Stimulated activated CD8-positive, alpha-beta memory T cell treated with anti-CD3 and anti-CD28 coated beads, Interleukin-2, amount 100 ng/mL, for 48 hours (primary cell): ENCODE data around the gene CYSTM1.
A peak's percentile ranks its signal among the peaks of the same experiment; 100 is the strongest.

ENCODE experiments used
- DNase-seq, 2 donors: peaks; one replicate each; pipeline ENCODE4 v3.0.0-alpha.2; 2020; ENCODE audit warnings: low read depth in 2 of 2

Gene CYSTM1

DNA sequence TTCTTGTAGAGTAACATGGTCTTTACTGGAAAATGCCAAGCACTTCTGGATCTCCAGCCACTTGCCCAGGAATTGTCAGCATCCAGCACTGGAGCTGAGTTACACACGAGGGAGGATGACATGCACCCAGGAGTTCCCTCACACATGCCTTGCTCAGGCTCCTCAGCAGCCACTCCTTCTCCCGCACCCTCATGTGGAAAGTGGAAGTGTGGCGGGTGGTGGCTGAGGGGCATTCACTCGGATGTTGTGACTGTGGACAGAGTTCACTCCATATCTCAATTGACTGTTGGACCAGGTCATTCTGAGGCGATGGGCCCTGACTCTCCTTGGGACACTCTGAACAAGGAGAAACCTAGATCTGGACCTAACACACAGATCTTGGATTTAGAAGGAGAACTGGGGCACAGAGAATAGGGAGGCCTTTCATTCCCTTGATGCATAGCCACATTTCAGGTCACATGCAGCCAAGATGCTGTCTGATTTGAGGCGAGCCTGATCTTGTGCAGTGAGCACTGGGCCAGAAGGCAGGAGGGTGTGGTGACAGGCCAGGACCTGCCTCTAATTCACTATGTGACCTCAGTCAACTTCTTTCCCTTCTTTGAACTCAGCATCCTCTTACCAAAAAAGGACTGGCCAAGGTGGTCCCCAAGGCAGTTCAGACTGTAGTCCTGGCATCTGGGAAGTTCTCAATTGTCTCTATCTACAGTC is 62.1 kb downstream of the CYSTM1 start:
- DNase-seq = no peak

DNA sequence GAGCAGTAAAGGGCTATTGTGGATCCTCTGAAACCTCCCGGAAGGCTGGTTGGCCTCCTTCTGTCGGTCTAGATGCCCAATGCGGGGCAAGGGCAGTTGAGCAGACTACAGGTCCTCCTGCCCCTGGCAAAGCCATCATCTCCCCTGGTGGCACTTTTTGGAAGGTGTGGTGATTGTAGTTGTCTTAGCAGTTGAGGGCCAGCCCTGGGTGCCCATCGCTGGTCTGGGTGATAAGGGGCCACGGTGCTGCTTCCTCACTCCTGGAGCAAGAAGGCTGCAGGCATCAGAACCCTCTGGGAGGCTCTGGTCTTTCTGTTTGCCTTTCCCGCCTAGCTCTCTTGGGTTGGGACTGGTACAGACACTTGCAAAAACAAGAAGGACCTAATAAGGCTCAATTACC is 63.8 kb downstream of the CYSTM1 start:
- no peak for DNase-seq

DNA sequence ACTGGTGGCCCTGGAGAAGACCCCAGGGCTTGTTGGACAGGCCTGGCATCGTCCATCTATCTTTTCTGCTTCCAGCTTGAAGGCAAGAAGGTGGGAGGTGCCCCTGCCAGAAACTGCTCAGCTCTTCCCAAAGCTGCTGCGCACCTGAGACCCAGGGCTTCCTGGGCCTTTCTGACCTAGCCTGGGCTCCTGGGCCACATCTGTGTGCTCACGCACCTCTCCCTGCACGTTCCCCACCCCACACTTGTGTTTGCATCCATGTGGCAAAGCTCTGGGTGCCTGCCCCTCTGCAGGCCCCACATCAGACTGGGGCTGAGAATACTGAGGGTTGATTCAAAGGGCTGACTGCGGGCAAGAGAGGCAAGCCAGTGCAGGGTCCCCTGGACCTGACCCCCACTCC is 64.5 kb downstream of the CYSTM1 start:
- DNase-seq = no peak

DNA sequence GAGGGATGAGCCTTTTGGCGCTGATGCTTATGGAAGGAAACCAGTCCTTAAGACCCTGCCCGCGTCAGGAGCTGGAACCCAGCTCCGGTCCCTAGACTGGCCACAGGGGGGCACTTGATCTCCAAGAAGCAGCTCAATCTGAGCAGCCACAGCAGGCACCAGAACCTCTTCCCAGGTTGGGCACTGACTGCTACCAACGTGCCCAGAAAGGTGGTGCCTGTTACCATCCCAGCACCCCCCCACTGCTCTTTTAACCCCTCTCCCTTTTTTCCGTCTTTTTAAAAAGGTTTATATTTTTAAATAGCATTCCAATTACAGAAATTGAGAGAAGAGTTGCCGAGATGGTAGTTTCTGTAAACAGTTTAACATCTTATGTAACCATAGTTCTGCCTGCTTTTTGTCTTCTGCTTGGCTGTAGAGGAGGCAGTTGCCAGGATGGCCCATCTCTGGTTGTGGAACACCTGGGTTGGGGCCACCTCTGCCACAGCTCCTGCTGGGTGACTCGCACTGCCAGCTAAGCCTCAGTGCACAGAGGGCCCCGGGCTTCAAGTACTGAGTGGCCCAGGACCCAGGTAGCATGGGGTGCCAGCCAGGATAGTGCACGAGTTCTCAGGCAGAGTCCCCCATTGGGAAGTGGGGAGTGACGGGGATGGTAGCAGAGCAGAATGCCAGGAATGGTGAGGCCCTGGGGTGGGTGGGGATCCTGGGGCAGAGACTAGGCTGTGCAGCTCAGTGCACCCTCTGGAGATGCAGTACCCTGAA is 65.1 kb downstream of the CYSTM1 start:
- DNase-seq = peak; percentile 44 to 59

DNA sequence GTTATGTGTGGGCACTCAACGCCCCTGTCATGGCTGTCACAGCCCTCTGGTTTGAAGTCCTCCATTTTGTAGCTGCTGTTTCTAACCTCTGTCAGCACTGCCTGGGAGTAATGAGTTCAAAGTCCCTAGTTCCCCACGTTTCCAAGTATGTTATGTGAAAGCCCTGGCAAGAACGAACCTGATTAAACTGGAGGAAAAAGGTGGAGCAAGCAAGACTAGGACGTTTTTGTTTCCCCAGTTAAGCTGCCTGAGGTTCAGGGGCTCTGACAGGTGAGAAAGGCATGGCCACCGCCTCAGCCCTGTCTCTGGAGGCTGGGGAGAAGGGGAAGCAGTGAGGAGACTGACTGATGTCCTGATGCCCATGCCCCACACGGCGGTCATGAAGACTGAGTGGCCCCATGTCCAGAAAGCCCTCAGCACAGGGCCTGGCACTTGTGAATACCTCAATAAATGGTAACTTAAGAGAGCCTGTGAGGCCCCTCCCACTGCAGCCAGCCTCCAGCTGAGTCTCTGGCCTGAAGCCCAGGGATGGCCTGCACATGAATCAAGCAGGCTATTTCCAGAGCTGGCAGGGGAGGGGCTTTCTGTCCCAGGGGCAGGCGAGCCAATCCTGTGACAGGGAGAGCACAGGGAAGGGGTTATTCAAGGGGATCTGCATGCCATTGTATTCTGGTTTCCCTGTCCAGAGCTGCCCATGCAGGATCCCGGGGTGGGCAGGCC is 66.2 kb downstream of the CYSTM1 start:
- no peak for DNase-seq

DNA sequence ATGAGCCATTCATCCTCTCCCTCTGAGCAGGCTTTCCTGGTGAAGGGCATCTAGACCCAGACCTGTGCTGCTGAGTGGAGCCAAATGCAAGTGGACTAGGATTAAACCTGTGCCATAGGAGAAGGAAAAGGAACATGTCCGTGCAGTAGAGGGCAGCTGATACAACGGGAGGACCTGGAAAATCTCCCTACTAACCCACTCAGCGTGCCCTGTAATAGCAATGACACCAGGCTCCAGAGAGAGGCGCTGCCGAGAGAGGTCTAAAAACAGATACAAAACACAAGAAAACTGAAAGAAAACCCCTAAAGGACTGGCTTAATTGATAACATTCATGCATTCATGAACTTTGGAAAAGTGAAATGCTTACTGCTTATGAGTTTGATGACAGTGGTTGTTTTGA is 67.1 kb downstream of the CYSTM1 start:
- no peak for DNase-seq

DNA sequence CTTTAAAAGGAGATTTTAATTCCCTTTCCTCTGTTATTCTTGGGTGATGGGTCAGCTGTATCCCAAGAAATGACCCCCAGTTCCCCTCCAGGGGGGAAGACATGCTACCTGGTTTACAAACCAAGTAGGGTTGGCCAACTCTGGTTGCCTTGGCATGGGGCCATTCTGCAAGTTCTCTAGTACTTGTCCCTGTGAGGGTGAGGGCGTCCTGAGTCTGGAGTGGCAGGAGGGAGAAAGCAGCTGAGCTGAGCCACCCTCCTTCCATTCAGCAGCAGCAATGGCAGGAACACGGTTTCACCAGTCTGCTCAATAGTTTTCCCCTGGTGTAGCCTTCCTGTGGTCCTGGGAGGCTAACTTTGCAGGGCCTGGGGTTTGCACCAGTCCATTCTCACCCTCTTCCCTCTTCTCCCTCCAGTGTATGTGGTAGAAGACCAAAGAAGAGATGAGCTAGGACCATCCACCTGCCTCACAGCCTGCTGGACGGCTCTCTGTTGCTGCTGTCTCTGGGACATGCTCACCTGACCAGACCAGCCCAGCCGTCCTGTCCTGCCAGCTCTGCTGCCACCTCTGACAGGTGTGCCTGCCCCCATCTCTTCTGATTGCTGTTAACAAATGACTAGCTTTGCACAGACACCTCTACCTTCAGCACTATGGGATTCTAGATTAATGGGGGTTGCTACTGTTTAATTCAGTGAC is 68.0 kb downstream of the CYSTM1 start:
- DNase-seq = no peak

DNA sequence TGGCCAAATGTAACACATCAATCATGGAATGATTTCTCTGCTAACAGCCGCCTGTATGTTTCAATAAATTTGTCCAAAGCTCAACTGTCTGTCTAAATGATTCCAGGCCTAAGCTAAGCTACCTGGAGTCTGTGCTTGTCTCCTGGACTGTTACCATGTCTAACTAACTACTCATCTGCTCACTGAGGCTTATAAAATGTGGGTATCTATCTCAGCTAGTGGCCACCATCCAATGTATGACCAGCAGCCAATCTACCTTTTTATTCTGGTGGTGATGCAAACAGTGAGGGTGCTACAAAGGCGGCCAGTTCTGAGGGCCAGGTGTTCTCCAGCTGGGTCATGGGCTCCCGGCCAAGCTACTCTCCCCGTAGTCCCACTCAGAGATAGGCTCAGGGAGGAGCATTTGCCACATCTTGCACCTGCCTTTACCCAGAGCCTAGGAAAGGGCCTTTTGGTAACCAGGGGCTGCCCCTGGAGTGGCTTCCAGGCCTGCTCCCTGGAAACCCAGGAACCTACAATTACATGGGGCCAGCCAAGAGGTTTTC is 68.8 kb downstream of the CYSTM1 start:
- DNase-seq = no peak

DNA sequence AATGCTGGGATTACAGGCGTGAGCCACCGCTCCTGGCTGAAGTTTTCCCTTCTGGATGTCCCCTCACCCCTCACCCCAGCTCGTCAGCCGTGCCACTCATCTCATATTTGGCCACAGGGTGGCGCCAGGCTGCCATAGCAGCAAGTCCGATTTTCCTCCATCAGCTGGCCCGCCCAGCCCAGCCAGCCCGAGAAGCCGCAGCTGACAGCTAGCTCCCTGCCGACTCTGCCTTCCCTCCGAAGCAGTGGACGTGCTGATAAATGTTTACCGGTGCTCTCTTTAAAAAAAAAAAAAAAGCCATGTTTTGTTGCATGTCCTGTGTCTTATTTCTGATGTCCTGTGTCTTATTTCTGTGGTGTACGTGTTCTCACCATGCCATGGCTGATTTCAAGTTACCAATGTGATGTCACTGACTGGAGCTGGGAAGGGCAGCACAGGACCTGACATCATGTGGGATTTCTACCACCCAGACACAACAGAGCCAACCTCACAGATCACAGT is 69.6 kb downstream of the CYSTM1 start:
- DNase-seq = peak; percentile 66 to 76

DNA sequence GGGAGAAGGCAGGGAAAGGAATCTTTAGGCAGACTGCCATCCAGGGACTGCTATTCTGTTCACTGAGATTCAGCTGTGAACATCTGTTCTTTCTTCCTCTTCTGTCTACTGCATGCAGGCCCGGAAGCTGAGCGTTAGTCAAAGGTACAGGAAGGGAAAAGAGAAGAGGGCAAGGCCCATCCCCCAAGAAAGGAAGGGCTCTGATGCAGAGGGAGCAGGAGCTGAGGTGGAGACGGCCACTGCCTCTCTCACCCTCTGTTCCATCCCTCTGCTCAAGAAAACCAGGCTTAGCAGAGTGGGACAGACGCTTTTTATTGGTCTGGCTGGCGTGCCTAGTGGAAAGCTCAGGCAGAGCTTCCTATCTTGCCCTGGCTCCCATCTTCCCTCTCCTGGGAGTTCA is 70.4 kb downstream of the CYSTM1 start:
- DNase-seq = no peak

DNA sequence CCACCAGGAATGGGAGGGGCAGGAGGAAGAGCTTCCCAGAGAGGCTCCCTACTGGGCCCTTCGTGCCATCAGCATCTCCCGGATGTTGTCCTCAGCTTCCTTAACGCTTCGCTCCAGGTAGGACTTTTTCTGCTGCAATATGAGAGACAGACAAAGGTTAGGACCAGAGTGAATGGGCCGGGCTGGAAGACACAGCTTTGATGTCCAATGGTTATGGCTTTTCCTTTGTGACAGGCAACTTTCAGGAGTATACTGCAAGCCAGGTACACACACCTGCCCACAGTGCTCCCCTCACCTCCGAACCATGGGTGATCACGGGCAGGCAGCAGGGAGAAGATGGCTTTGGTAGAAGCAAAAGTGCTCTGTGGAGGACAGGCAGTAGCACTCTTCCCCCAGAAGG is 70.9 kb downstream of the CYSTM1 start:
- no peak for DNase-seq

DNA sequence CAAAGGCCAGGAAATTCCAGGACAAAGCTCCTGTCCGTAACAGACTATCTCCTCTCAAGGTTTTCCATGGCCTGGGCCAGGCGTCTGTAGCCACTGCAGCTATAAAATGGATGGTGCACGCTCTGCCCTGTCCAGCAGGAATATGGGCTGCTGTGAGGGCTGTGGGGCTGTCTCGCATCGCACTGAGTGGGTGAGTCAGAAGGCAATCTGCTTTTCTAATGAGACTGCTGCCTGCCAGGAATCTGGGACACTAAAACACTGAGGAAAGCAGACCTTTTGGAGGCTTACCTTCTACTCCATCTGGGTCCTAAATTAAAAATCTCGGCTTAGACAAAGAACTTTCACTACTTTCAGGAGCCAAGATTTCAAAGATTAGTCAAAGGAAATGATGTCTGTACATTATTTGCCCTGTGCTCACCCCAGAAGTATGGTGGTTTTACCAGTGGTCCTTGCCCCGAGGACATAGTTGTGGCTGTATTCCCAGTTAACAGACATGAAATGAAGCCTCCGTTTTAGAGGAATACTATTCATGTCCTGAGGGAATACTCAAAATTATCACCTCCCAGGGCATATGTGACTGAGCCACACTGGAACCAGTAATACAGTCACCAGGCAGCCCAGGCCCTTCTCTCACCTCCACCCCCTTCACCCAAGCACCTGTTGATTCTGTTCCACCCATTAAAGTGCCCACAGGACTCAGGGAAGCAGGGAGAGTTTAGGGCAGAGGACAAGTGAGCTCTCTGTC is 71.6 kb downstream of the CYSTM1 start:
- no peak for DNase-seq

DNA sequence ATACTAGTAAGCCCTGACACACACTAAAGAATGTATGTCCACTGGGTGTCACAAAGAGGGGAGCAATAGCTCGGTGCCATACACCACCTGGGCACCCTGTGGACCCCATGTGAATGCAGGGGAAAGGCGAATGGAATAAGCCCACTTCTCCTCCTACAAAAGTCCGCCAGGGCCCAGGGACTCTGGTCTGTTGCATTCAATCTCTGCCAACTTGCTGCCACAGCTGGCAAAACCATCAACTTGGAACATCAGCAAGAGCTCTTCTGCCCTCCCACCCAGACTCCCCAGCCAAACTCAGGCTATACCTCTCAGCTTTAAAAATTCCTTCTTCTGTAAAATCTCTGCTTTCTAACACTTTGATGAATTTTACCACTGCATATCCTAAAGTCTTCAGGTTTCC is 73.4 kb downstream of the CYSTM1 start:
- no peak for DNase-seq

DNA sequence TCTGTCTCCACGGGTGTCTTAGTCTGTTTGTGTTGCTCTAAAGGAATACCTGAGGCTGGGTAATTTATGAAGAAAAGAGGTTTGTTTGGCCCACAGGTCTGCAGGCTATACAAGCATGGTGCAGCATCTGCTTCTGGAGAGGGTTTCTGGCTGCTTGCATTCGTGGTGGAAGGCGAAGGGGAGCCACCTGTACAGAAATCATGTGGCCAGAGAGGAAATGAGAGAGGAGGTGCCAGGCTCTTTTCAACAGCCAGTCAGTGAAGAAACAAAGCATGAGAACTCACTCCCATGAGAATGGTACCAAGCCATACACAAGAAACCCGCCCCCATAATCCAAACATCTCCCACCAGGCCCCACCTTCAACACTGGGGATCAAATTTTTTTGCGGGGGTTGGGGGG is 74.5 kb downstream of the CYSTM1 start:
- no peak for DNase-seq

DNA sequence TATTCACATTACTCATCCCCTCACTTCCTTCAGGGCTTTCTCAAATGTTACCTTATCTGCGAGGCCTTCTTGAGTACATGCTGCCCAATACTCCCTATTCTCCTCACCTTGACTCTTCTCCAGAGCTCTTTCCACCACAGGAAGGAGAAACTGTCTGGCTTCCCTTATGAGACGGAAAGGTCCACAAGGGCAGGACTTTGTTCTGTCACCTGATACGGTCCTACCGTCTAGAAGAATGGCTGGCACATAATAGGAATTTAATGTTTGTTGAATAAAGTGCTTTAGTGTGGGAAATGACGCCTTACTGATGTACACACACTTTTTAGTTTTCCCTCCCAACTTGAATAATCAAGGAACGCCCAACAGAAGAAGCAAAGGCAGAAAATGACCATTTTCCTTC is 75.4 kb downstream of the CYSTM1 start:
- DNase-seq = no peak

DNA sequence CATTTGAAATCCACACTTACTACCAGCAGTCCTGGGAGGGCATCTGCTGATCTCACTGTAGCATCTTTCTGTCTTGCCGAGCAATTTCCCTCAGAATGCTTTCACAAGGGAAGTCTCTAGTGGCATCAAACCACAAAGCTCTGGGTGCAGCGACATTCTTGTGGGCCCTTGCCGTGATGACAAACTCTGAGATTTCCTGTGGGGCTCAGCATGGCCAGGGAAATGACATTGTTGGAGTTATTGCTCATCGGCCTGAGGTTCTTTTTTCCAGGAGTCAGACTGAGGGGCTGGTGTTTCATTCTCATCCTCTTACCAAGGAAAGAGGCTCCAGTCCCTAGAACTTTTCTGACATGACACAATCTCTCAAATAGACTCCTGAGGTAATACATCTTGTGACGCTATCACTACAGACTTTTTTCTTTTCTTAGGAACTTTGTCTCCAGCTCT is 76.6 kb downstream of the CYSTM1 start:
- peak; percentile 36 to 67 for DNase-seq

DNA sequence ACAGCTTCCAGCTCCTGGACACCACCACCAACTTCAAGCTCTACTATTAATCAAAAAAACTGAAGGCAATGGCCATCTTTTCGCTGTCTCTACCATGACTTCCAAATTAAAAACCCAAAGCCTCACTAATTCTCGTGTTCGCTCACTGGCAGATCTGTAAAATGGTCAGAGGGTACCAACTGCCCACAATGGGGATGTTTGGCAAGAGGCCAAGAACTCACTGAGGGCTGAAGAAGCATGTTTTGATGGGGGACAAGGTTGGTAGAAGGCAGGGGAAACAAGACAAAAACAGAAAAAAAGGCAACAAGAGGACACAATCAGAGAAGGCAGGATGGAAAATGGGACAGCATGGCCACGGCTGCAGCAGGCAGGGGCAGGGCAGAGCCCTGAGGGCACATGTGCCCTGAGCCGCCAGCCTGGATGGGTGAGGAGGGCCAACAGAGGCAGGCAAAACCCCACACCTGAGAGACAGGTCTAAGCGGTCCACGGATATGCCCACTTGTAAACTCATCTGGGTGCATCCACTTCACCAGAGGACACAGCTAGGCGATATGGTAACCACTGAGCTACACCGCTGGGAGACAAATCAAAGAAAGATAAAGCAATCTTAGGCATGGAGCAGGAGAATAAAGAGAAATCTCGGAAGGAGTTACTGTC is 77.6 kb downstream of the CYSTM1 start:
- DNase-seq = no peak

DNA sequence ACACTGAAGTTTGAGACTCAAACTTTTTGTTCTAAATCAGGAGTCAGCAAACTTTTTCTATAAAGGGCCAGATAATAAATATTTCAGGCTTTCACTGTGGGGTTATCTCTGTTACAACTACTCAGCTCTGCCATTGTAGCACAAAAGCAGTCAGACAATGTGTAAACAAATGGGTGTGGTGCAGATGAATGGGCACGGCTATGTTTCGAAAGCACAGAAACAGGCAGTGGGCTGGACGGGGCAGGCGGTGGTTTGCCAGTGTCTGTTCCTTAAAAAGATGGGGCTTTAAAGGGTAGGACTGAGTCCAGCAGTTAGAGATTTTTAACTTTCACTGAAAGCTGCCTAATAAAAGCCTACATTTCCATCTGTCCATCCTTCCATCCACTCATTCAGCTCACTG is 79.0 kb downstream of the CYSTM1 start:
- DNase-seq = no peak

DNA sequence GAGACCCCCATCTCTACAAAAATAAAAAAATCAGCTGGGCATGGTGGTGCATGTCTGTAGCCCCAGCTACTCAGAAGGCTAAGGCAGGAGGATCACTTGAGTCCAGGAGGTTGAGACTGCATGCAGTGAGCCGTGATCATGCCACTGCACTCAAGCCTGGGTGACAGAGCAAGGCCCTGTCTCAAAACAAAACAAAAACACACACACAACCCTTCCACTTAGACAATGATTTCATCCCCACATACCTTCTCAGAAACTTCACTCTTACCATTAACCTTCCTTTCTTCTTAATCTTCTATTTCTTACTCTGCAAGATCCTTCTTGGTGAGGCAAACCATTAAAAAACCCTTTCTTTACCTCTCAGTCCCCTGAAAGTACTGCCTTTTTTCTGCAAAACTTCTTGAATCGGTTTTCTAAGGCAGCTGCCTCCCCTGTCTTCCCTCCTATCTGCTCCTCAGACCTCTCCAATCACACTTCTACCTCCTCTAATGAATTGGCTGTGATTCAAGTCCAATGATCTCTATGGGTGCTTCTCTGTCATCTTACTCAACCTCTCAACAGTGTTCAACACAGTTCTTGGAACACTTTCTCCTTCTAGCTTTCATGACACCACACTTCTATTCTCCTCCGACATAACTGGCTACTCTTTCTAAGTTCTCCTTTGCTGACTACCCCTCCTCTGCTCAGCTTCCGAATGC is 80.6 kb downstream of the CYSTM1 start:
- DNase-seq = no peak

DNA sequence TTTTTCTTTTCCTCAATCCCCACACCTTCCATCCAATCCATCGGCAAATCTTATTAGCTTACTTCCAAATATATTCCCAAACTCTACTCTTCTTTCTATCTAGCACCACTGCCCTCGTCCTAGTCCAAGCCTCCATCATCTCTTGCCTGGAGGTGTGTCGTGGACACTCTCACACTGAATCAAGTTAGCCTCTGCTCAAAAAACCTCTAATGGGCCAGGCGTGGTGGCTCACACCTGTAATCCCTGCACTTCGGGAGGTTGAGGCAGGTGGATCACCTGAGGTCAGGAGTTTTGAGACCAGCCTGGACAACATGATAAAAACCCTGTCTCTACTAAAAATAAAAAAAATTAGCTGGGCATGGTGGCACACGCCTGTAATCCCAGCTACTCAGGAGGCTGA is 81.7 kb downstream of the CYSTM1 start:
- DNase-seq = no peak
